ENCODE results near the gene TIMM10B.

DNA sequence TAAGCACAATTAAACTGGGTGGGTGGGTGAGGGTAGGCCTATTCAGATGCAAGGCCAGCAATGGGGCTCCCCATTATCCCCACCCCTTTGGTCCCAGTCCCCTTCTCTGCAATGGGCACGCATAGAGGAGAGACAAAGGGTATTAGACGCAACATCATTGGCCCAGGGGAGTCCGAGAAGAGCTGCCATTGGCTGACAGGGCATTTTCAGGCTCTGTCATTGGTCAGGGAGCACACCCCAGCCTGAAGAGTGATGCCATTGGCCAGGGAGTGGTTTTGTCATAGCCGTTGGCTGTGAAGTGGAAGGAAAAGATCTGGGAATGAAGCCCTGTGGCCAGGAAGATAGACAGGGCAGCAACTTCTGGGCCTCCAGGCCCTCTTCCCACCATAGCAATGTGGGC lies 4.7 kb upstream of the TIMM10B start:
- TF ChIP-seq, protein P1, sequence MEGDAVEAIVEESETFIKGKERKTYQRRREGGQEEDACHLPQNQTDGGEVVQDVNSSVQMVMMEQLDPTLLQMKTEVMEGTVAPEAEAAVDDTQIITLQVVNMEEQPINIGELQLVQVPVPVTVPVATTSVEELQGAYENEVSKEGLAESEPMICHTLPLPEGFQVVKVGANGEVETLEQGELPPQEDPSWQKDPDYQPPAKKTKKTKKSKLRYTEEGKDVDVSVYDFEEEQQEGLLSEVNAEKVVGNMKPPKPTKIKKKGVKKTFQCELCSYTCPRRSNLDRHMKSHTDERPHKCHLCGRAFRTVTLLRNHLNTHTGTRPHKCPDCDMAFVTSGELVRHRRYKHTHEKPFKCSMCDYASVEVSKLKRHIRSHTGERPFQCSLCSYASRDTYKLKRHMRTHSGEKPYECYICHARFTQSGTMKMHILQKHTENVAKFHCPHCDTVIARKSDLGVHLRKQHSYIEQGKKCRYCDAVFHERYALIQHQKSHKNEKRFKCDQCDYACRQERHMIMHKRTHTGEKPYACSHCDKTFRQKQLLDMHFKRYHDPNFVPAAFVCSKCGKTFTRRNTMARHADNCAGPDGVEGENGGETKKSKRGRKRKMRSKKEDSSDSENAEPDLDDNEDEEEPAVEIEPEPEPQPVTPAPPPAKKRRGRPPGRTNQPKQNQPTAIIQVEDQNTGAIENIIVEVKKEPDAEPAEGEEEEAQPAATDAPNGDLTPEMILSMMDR (IDR thresholded peaks at IDR 0.05): no peak
- TF ChIP-seq POLR2AphosphoS5 (IDR thresholded peaks at IDR 0.05; ENCODE audit: low read depth, low read length) (no peak), TCF7L2 (IDR thresholded peaks at IDR 0.05; ENCODE audit: low read depth, low read length) (no peak), SIN3A (IDR thresholded peaks at IDR 0.05; ENCODE audit: borderline replicate concordance, insufficient read depth, low read depth, low read length) (no peak)
- TF ChIP-seq, protein P2, sequence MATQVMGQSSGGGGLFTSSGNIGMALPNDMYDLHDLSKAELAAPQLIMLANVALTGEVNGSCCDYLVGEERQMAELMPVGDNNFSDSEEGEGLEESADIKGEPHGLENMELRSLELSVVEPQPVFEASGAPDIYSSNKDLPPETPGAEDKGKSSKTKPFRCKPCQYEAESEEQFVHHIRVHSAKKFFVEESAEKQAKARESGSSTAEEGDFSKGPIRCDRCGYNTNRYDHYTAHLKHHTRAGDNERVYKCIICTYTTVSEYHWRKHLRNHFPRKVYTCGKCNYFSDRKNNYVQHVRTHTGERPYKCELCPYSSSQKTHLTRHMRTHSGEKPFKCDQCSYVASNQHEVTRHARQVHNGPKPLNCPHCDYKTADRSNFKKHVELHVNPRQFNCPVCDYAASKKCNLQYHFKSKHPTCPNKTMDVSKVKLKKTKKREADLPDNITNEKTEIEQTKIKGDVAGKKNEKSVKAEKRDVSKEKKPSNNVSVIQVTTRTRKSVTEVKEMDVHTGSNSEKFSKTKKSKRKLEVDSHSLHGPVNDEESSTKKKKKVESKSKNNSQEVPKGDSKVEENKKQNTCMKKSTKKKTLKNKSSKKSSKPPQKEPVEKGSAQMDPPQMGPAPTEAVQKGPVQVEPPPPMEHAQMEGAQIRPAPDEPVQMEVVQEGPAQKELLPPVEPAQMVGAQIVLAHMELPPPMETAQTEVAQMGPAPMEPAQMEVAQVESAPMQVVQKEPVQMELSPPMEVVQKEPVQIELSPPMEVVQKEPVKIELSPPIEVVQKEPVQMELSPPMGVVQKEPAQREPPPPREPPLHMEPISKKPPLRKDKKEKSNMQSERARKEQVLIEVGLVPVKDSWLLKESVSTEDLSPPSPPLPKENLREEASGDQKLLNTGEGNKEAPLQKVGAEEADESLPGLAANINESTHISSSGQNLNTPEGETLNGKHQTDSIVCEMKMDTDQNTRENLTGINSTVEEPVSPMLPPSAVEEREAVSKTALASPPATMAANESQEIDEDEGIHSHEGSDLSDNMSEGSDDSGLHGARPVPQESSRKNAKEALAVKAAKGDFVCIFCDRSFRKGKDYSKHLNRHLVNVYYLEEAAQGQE (IDR thresholded peaks at IDR 0.05; ENCODE audit: insufficient read depth in 1 of 2, low read depth in 2 of 2, low read length in 1 of 2): no peak
